A673 (cell line): ENCODE data around the gene IL6R. TPM values are rescaled to one million over a fixed set of nuclear protein-coding genes. Genes with fewer than 3 reads are reported as not detected.

ENCODE experiments used
- BruUV-seq: library from RNA; stranded (reverse); fragments of 400-500 nt; replicated peaks from 2 replicates; lab custom pipeline; 2021; lab: Mats Ljungman, UMichigan
- CTCF ChIA-PET: fragments of 300-600 bp; sonication (Branson Sonifier 250); formaldehyde crosslinking; loops from one replicate; lab custom pipeline; 2022; ENCODE audit warnings: antibody characterized with exemption; lab: Charles Lee
- POLR2A ChIA-PET: fragments of 300-600 bp; sonication (Branson Sonifier 250); formaldehyde crosslinking; loops from one replicate; lab custom pipeline; 2022; ENCODE audit warnings: antibody characterized with exemption; ENCODE audit not compliant: low non-redundant PET; lab: Charles Lee
- DNase-seq: peaks from one replicate; pipeline ENCODE4 v3.0.0-alpha.2; 2015; ENCODE audit warnings: low spot score
- H3K27ac ChIP-seq: fragments of 200-600 bp; sonication (generic); 2 replicates; pipeline ENCODE4 v1.5.1; 2016; ENCODE audit warnings: mixed run types, low read depth, mild to moderate bottlenecking, mixed read lengths, antibody characterized with exemption, low read length; ENCODE audit not compliant: poor library complexity, severe bottlenecking
- H3K27me3 ChIP-seq: fragments of 200-600 bp; sonication (generic); replicated peaks from 2 replicates; pipeline ENCODE4 v1.6.1; 2017; ENCODE audit warnings: mixed run types, low read depth, mild to moderate bottlenecking, mixed read lengths, antibody characterized with exemption, low read length; ENCODE audit not compliant: insufficient read depth, poor library complexity
- H3K36me3 ChIP-seq: fragments of 200-600 bp; sonication (generic); 2 replicates; pipeline ENCODE4 v1.6.1; 2016; ENCODE audit warnings: mixed run types, mild to moderate bottlenecking, mixed read lengths, antibody characterized with exemption, low read length; ENCODE audit not compliant: insufficient read depth, poor library complexity, severe bottlenecking
- H3K4me1 ChIP-seq: fragments of 200-600 bp; sonication (generic); 2 replicates; pipeline ENCODE4 v1.6.1; 2017; ENCODE audit warnings: mixed run types, mild to moderate bottlenecking, mixed read lengths, antibody characterized with exemption, low read length; ENCODE audit not compliant: insufficient read depth, poor library complexity, severe bottlenecking
- H3K4me3 ChIP-seq: fragments of 200-600 bp; sonication (generic); 2 replicates; pipeline ENCODE4 v1.5.1; 2016; ENCODE audit warnings: low read depth, mixed run types, mild to moderate bottlenecking, mixed read lengths, low read length; ENCODE audit not compliant: poor library complexity, severe bottlenecking
- H3K9me3 ChIP-seq: fragments of 200-600 bp; sonication (generic); 2 replicates; pipeline ENCODE4 v1.6.1; 2016; ENCODE audit warnings: mixed run types, low read depth, mild to moderate bottlenecking, mixed read lengths, antibody characterized with exemption, low read length; ENCODE audit not compliant: poor library complexity, severe bottlenecking
- EZH2 ChIP-seq: fragments of 200-600 bp; sonication (generic); IDR thresholded peaks from 2 replicates; pipeline ENCODE4 v1.6.1; 2017; ENCODE audit warnings: borderline replicate concordance, low read depth, mild to moderate bottlenecking, mixed read lengths, antibody characterized with exemption, low read length; ENCODE audit not compliant: poor library complexity, severe bottlenecking
- intact Hi-C: fragments of 100-400 bp; cut with micrococcal nuclease; formaldehyde crosslinking; loops from one replicate; pipeline ENCODE4 v1.10.0; 2022; ENCODE audit not compliant: unreplicated experiment
- total RNA-seq: library from RNA; stranded (reverse); gene quantifications from 2 replicates; pipeline ENCODE4 v1.2.3, GENCODE V29; 2021
- TF ChIP-seq, protein P1 (sequence below): fragments of 300-800, 200-600 bp; sonication (generic); conservative IDR thresholded peaks from 2 replicates; pipeline ENCODE4 v1.5.1; 2017; ENCODE audit warnings: low read depth, mild to moderate bottlenecking, antibody characterized with exemption, low read length, moderate library complexity, mixed read lengths

IL6R gene
- total RNA-seq, 1 experiment from 2014 or later, result 1.9 TPM

DNA sequence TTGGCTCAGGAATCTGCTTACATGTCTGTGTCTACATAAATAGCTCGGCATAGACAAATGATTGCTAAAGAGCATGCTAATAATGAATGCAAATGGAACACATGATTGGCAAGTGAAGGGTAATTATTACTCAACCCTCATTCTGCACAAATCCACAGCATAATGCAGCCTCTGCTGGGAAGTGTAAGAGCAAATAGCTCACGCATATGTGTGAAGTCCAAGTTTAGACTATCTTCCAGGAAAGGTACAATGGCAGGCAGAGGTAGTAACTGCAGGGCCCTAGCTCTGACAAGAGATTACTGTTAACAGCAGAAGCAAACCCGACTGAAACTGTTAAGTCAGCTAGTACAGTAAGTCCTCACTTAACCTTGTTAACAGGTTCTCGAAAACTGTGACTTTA is 7.0 kb upstream of the IL6R start:
- Histone ChIP-seq H3K27ac (no peak overlapping the region), H3K9me3 (no peaks in the 10 kb centered on the region), H3K4me1 (no peaks in the 10 kb centered on the region), H3K36me3 (no peaks in the 10 kb centered on the region), H3K4me3 (no peak overlapping the region), H3K27me3 (no peaks in the 10 kb centered on the region)
- no peak for DNase-seq
- ChIA-PET POLR2A (no interaction called here), CTCF (no interaction called here)
- BruUV-seq, result no TSS peak
- intact Hi-C loops, result no loop called here
- TF ChIP-seq, protein P1, sequence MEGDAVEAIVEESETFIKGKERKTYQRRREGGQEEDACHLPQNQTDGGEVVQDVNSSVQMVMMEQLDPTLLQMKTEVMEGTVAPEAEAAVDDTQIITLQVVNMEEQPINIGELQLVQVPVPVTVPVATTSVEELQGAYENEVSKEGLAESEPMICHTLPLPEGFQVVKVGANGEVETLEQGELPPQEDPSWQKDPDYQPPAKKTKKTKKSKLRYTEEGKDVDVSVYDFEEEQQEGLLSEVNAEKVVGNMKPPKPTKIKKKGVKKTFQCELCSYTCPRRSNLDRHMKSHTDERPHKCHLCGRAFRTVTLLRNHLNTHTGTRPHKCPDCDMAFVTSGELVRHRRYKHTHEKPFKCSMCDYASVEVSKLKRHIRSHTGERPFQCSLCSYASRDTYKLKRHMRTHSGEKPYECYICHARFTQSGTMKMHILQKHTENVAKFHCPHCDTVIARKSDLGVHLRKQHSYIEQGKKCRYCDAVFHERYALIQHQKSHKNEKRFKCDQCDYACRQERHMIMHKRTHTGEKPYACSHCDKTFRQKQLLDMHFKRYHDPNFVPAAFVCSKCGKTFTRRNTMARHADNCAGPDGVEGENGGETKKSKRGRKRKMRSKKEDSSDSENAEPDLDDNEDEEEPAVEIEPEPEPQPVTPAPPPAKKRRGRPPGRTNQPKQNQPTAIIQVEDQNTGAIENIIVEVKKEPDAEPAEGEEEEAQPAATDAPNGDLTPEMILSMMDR, result no peak
- no peak for TF ChIP-seq EZH2

DNA sequence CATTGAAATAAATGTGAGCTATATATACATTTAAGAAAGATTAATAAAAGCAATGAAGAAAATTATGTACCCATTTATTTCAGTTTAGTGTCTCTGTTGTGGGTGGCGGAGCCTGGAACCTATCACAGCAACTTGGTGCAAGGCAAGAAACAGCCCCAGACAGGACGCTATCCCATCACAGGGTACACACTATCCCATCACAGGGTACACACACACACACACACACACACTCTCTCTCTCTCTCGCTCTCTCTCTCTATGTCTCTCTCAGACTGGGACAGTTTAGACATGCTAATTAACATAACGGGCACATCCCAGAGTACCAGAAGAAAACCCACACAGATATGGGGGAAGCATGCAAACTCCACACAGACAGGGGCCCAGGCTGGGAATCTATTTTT is 6.5 kb upstream of the IL6R start:
- no TSS peak for BruUV-seq
- intact Hi-C loops, result no loop called here
- H3K4me1 ChIP-seq, result no peaks in the 10 kb centered on the region
- no peak overlapping the region for H3K27ac ChIP-seq
- H3K4me3 ChIP-seq, result no peak overlapping the region
- DNase-seq, result no peak
- H3K36me3 ChIP-seq, result no peaks in the 10 kb centered on the region
- H3K9me3 ChIP-seq, result no peaks in the 10 kb centered on the region
- CTCF ChIA-PET, result no interaction called here
- TF ChIP-seq EZH2, result no peak
- TF ChIP-seq, protein P1, result no peak
- H3K27me3 ChIP-seq, result no peaks in the 10 kb centered on the region
- POLR2A ChIA-PET, result no interaction called here

DNA sequence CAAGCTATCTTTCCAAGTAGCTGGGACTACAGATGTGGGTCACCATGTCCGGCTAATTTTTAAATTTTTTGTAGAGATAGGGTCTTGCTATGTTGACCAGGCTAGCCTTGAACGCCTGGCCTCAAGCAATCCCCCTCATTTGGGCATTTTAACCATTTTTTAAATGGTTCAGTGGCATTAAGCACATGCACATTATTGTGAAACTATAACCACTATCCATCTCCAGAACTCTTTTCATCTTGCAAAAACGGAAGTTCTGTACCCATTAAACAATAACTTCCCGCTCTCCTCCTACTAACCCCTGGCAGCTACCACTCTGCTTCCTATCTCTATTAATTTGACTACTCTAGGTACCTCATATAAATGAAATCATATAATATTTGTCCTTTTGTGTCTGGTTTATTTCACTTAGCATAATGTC is 4.8 kb upstream of the IL6R start:
- peaks cover 5% of the 10 kb centered on the region for H3K4me1 ChIP-seq

More for the DNA sequence above, 4.8 kb upstream of the IL6R start:
- Histone ChIP-seq H3K27ac (no peak overlapping the region), H3K4me3 (no peak overlapping the region), H3K36me3 (no peaks in the 10 kb centered on the region), H3K27me3 (peaks cover 6% of the 10 kb centered on the region), H3K9me3 (no peaks in the 10 kb centered on the region)
- BruUV-seq, result no TSS peak
- CTCF ChIA-PET, result no interaction called here
- POLR2A ChIA-PET, result no interaction called here
- DNase-seq, result no peak
- intact Hi-C loops, result no loop called here
- TF ChIP-seq EZH2, result no peak
- TF ChIP-seq, protein P1, result no peak
